ENCODE data around the gene TMC1.

- no peak for TF ChIP-seq ZBTB7A (CRISPR knock-in tag; IDR thresholded peaks at IDR 0.05)
- no peak for TF ChIP-seq POLR2A (IDR thresholded peaks at IDR 0.05; ENCODE audit: insufficient read depth in 1 of 2, low read depth in 2 of 2, low read length in 2 of 2)
- no peak for TF ChIP-seq ZBTB14 (CRISPR knock-in tag; IDR thresholded peaks at IDR 0.05)
- TF ChIP-seq CTCF (CRISPR knock-in tag; IDR thresholded peaks at IDR 0.05): no peak
Observed at GRCh38 chr9:72814083-72814597, 292.7 kb downstream of the TMC1 start.

All from HepG2 (cell line).